ENCODE data around the gene LTB4R.

DNA sequence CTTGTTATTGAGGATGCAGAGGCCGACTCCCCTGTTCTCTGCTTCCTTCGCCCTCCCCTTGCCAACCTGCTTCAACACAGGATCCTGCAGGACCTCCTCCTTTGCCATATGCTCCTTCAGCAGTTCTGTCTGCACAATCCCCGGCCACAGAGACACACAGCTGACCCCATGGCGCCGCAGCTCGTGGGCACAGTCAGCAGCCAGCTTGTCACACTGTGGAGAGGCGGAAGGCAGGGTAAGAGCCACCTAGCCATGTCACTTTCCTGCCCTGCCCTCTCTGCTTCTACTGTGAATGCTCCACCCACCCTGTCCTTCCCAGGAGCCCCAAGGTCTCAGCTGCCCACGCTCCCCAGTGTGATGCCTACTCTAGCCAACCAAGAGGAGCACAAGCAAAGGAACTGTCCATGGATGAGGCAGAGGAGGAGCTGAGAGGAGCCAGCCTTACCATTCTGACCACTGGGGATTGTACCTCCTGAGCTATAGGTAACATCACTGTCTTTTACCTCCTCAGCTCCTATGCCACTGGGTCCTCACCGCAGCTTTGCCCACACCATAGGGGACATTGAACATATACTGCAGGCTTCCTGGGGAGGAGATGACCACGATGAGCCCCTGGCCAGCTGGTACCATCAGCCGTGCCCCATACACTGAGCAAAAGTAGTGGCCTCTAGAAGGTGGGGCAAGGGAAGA, 19.0 kb upstream of the LTB4R start:
- TF ChIP-seq, protein P1, sequence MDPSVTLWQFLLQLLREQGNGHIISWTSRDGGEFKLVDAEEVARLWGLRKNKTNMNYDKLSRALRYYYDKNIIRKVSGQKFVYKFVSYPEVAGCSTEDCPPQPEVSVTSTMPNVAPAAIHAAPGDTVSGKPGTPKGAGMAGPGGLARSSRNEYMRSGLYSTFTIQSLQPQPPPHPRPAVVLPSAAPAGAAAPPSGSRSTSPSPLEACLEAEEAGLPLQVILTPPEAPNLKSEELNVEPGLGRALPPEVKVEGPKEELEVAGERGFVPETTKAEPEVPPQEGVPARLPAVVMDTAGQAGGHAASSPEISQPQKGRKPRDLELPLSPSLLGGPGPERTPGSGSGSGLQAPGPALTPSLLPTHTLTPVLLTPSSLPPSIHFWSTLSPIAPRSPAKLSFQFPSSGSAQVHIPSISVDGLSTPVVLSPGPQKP (IDR thresholded peaks at IDR 0.05; ENCODE audit: low read depth, low read length), result no peak
- TF ChIP-seq CTCF (IDR thresholded peaks at IDR 0.05) (no peak), POLR2A (IDR thresholded peaks at IDR 0.05; ENCODE audit: low read length) (no peak), RAD21 (conservative IDR thresholded peaks at IDR 0.05 in 1 of 2, IDR thresholded peaks at IDR 0.05 in 1 of 2) (no peak), MAFK (IDR thresholded peaks at IDR 0.05; ENCODE audit: partially characterized antibody) (no peak)
